ENCODE data around the gene PLCB1.
"Not testable (repeated sequence)": the region's sequence is repeated elsewhere in the genome, so short reads cannot be mapped to it uniquely, and the experiment has no call there.

Gene PLCB1

GRCh38 chr20:8443464-8444072 lies 311.5 kb downstream of the PLCB1 start:
- no peak for DNase-seq (ENCODE audit: low read depth in 2 of 2)

GRCh38 chr20:8447262-8448120 lies 315.4 kb downstream of the PLCB1 start:
- DNase-seq (ENCODE audit: low read depth in 2 of 2), result no peak

- no peak for DNase-seq (ENCODE audit: low read depth in 2 of 2)
Observed at GRCh38 chr20:8449123-8449522, 317.1 kb downstream of the PLCB1 start.

GRCh38 chr20:8454137-8454712 lies 322.2 kb downstream of the PLCB1 start:
- peak in 1 of 2 donors; percentile 5 for DNase-seq (ENCODE audit: low read depth in 2 of 2)

GRCh38 chr20:8456765-8457164 lies 324.7 kb downstream of the PLCB1 start:
- DNase-seq (ENCODE audit: low read depth in 2 of 2), result no peak

GRCh38 chr20:8457978-8458377 lies 325.9 kb downstream of the PLCB1 start:
- DNase-seq (ENCODE audit: low read depth in 2 of 2), result no peak

GRCh38 chr20:8461186-8461585 lies 329.1 kb downstream of the PLCB1 start:
- DNase-seq (ENCODE audit: low read depth in 2 of 2), result no peak

GRCh38 chr20:8464368-8464767 lies 332.3 kb downstream of the PLCB1 start:
- no peak for DNase-seq (ENCODE audit: low read depth in 2 of 2)

GRCh38 chr20:8466781-8467180 lies 334.7 kb downstream of the PLCB1 start:
- not testable (repeated sequence) for DNase-seq (ENCODE audit: low read depth in 2 of 2)

- DNase-seq (ENCODE audit: low read depth in 2 of 2), result no peak
Observed at GRCh38 chr20:8470156-8470555, 338.1 kb downstream of the PLCB1 start.

GRCh38 chr20:8471465-8471864 lies 339.4 kb downstream of the PLCB1 start:
- no peak for DNase-seq (ENCODE audit: low read depth in 2 of 2)

- no peak for DNase-seq (ENCODE audit: low read depth in 2 of 2)
Observed at GRCh38 chr20:8473459-8473858, 341.4 kb downstream of the PLCB1 start.

- DNase-seq (ENCODE audit: low read depth in 2 of 2), result no peak
Observed at GRCh38 chr20:8474027-8474668, 342.1 kb downstream of the PLCB1 start.

- DNase-seq (ENCODE audit: low read depth in 2 of 2), result no peak
Observed at GRCh38 chr20:8476021-8476420, 344.0 kb downstream of the PLCB1 start.

GRCh38 chr20:8480597-8480996 lies 348.5 kb downstream of the PLCB1 start:
- no peak for DNase-seq (ENCODE audit: low read depth in 2 of 2)

- no peak for DNase-seq (ENCODE audit: low read depth in 2 of 2)
Observed at GRCh38 chr20:8487696-8488095, 355.6 kb downstream of the PLCB1 start.

GRCh38 chr20:8489094-8489883 lies 357.2 kb downstream of the PLCB1 start:
- DNase-seq (ENCODE audit: low read depth in 2 of 2), result no peak

GRCh38 chr20:8490076-8490830 lies 358.2 kb downstream of the PLCB1 start:
- DNase-seq (ENCODE audit: low read depth in 2 of 2), result no peak

- DNase-seq (ENCODE audit: low read depth in 2 of 2), result no peak
Observed at GRCh38 chr20:8492173-8492572, 360.1 kb downstream of the PLCB1 start.

GRCh38 chr20:8498571-8498970 lies 366.5 kb downstream of the PLCB1 start:
- no peak for DNase-seq (ENCODE audit: low read depth in 2 of 2)

- no peak for DNase-seq (ENCODE audit: low read depth in 2 of 2)
Observed at GRCh38 chr20:8504030-8504429, 372.0 kb downstream of the PLCB1 start.

Measured in stimulated activated CD8-positive, alpha-beta memory T cell treated with anti-CD3 and anti-CD28 coated beads, Interleukin-2, amount 100 ng/mL, for 48 hours (primary cell).